ENCODE measurements around the gene HLA-A.

The HLA-A gene

DNA sequence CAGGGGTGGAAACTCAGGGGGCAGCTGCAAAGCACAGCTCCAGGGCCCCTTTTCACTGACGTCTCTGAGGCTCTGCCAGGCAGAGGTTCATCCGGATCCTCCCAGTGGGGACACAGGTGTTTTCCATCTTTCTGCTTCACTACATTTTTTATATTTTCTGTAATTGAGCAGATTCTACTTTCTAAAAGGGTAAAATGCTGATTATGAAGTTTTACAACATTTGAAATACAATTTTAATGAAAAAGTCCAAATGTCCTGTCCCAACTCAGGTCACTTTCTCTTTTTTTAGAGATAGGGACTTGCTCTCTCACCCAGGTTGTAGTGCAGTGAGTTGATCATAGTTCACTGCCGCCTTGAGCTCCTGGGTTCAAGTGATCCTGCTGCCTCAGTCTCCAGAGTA lies 41.9 kb downstream of the HLA-A start:
- H3K14ac ChIP-seq (ENCODE audit: low read length) = no peak overlapping the region
- H3K27me3 ChIP-seq (ENCODE audit: insufficient read depth, low read length) = no peaks in the 10 kb centered on the region
- peaks cover 1% of the 10 kb centered on the region for H3K9me3 ChIP-seq (ENCODE audit: insufficient read depth, low read depth, low read length)
- no peak overlapping the region for H2BK5ac ChIP-seq (ENCODE audit: low read depth, low read length, poor library complexity)
- no peak overlapping the region for H2AFZ ChIP-seq (ENCODE audit: insufficient read depth, low read length, poor library complexity)
- DNase-seq = no peak
- no peaks in the 10 kb centered on the region for H3K79me1 ChIP-seq (ENCODE audit: low read length)
- H2AK5ac ChIP-seq (ENCODE audit: low read length) = no peak overlapping the region
- WGBS (ENCODE audit: extremely low coverage, insufficient coverage, insufficient read length) = no CpG with 5 or more reads among the region's 3 CpGs
- H3K4me3 ChIP-seq (ENCODE audit: low read depth, low read length) = no peak overlapping the region
- no peak overlapping the region for H3K4me2 ChIP-seq (ENCODE audit: low read length)
- H3K4ac ChIP-seq (ENCODE audit: low read depth, low read length) = no peak overlapping the region
- H4K91ac ChIP-seq (ENCODE audit: low read depth, low read length) = no peak overlapping the region
- H2BK120ac ChIP-seq (ENCODE audit: insufficient read depth, low read length, poor library complexity) = no peak overlapping the region
- no peak overlapping the region for H3K27ac ChIP-seq (ENCODE audit: low read depth, low read length)
- no peak overlapping the region for H3K23ac ChIP-seq (ENCODE audit: low read length)
- no peaks in the 10 kb centered on the region for H3K79me2 ChIP-seq (ENCODE audit: control insufficient read depth, insufficient read depth, low read length, poor library complexity)
- no peak overlapping the region for H4K8ac ChIP-seq (ENCODE audit: low read depth, low read length)
- no peaks in the 10 kb centered on the region for H3K36me3 ChIP-seq (ENCODE audit: control insufficient read depth in 1 of 2, insufficient read depth in 2 of 2, low read length in 2 of 2)
- no peak overlapping the region for H3K18ac ChIP-seq (ENCODE audit: low read length)
- no peak overlapping the region for H3K9ac ChIP-seq (ENCODE audit: low read length)
- no peak overlapping the region for H4K12ac ChIP-seq (ENCODE audit: low read depth, low read length)
- H3K4me1 ChIP-seq (ENCODE audit: control insufficient read depth in 1 of 2, insufficient read depth in 2 of 2, low read length in 2 of 2) = no peaks in the 10 kb centered on the region
- no peak overlapping the region for H2BK12ac ChIP-seq (ENCODE audit: low read length)

DNA sequence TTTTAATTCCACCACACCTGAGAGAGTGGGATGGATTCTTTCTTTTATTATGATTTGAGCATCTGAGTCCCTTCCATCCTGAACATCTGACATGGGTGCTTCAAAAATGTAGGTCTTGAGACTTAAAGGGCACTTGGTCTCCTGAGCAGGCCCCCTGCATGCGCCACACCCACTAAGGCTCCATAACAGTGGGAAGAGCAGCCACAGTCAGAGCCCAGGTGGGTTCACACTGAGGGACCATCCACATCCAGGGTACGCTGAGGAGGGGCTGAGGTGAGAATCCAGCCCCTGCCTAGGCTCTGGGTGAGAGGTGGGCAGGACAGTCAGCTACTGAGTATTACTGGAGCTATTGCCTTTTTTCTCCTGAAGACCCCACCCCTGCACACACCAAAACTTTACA lies 42.7 kb downstream of the HLA-A start:
- no peaks in the 10 kb centered on the region for H3K36me3 ChIP-seq (ENCODE audit: control insufficient read depth in 1 of 2, insufficient read depth in 2 of 2, low read length in 2 of 2)
- H3K9ac ChIP-seq (ENCODE audit: low read length) = no peak overlapping the region
- H3K14ac ChIP-seq (ENCODE audit: low read length) = no peak overlapping the region
- no peak overlapping the region for H2BK120ac ChIP-seq (ENCODE audit: insufficient read depth, low read length, poor library complexity)
- no peak overlapping the region for H3K4me3 ChIP-seq (ENCODE audit: low read depth, low read length)
- H2BK5ac ChIP-seq (ENCODE audit: low read depth, low read length, poor library complexity) = no peak overlapping the region
- H3K79me1 ChIP-seq (ENCODE audit: low read length) = no peaks in the 10 kb centered on the region
- no peaks in the 10 kb centered on the region for H3K4me1 ChIP-seq (ENCODE audit: control insufficient read depth in 1 of 2, insufficient read depth in 2 of 2, low read length in 2 of 2)
- no peak overlapping the region for H3K4me2 ChIP-seq (ENCODE audit: low read length)
- no peak for DNase-seq
- H4K8ac ChIP-seq (ENCODE audit: low read depth, low read length) = no peak overlapping the region
- WGBS (ENCODE audit: extremely low coverage, insufficient coverage, insufficient read length) = no CpG with 5 or more reads among the region's 2 CpGs
- H3K9me3 ChIP-seq (ENCODE audit: insufficient read depth, low read depth, low read length) = peaks cover 1% of the 10 kb centered on the region
- no peak overlapping the region for H4K91ac ChIP-seq (ENCODE audit: low read depth, low read length)
- H3K79me2 ChIP-seq (ENCODE audit: control insufficient read depth, insufficient read depth, low read length, poor library complexity) = no peaks in the 10 kb centered on the region
- H2AFZ ChIP-seq (ENCODE audit: insufficient read depth, low read length, poor library complexity) = no peak overlapping the region
- no peak overlapping the region for H3K4ac ChIP-seq (ENCODE audit: low read depth, low read length)
- no peak overlapping the region for H3K18ac ChIP-seq (ENCODE audit: low read length)
- H2AK5ac ChIP-seq (ENCODE audit: low read length) = no peak overlapping the region
- no peak overlapping the region for H2BK12ac ChIP-seq (ENCODE audit: low read length)
- no peak overlapping the region for H3K27ac ChIP-seq (ENCODE audit: low read depth, low read length)
- H4K12ac ChIP-seq (ENCODE audit: low read depth, low read length) = no peak overlapping the region
- H3K27me3 ChIP-seq (ENCODE audit: insufficient read depth, low read length) = no peaks in the 10 kb centered on the region
- no peak overlapping the region for H3K23ac ChIP-seq (ENCODE audit: low read length)

DNA sequence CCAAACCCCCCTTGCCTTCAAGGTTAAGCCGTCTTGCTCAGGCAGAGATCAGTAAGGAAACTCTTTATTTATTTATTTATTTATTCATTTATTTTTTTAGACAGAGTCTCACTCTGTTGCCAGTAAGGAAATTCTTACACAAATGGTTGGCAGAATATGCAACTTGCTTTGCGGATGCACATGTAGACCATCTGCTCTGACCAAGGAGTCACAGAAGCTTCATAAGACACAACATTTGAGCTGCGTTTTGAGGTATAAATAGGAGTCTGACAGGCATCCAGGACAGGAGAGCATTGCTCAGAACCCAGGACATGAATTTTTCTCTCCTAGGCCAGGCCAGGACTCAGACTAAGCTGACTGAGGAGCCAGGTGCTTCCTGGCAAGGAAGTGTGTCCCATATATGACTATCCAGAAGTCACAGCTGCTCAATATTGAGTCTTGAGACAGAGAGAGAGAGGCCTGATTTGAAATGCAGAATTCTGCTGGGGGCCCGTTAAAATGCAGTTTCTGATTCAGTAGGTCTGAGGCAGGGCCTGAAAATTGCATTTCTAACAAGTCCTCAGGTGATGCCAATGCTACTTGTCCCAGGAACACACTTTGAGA lies 43.9 kb downstream of the HLA-A start:
- Histone ChIP-seq H2BK120ac (ENCODE audit: insufficient read depth, low read length, poor library complexity) (no peak overlapping the region), H3K4ac (ENCODE audit: low read depth, low read length) (no peak overlapping the region), H3K4me2 (ENCODE audit: low read length) (no peak overlapping the region), H3K79me1 (ENCODE audit: low read length) (no peaks in the 10 kb centered on the region), H3K27me3 (ENCODE audit: insufficient read depth, low read length) (no peaks in the 10 kb centered on the region), H3K9ac (ENCODE audit: low read length) (no peak overlapping the region), H4K91ac (ENCODE audit: low read depth, low read length) (no peak overlapping the region), H3K4me3 (ENCODE audit: low read depth, low read length) (no peak overlapping the region), H2AFZ (ENCODE audit: insufficient read depth, low read length, poor library complexity) (no peak overlapping the region), H3K79me2 (ENCODE audit: control insufficient read depth, insufficient read depth, low read length, poor library complexity) (no peaks in the 10 kb centered on the region), H3K23ac (ENCODE audit: low read length) (no peak overlapping the region), H3K18ac (ENCODE audit: low read length) (no peak overlapping the region), H3K4me1 (ENCODE audit: control insufficient read depth in 1 of 2, insufficient read depth in 2 of 2, low read length in 2 of 2) (no peaks in the 10 kb centered on the region), H2BK12ac (ENCODE audit: low read length) (no peak overlapping the region), H2BK5ac (ENCODE audit: low read depth, low read length, poor library complexity) (no peak overlapping the region), H3K36me3 (ENCODE audit: control insufficient read depth in 1 of 2, insufficient read depth in 2 of 2, low read length in 2 of 2) (no peaks in the 10 kb centered on the region), H3K14ac (ENCODE audit: low read length) (no peak overlapping the region), H3K27ac (ENCODE audit: low read depth, low read length) (no peak overlapping the region), H4K8ac (ENCODE audit: low read depth, low read length) (no peak overlapping the region), H3K9me3 (ENCODE audit: insufficient read depth, low read depth, low read length) (peaks cover under 1% of the 10 kb centered on the region), H2AK5ac (ENCODE audit: low read length) (no peak overlapping the region), H4K12ac (ENCODE audit: low read depth, low read length) (no peak overlapping the region)
- no CpG with 5 or more reads among the region's 4 CpGs for WGBS (ENCODE audit: extremely low coverage, insufficient coverage, insufficient read length)
- no peak for DNase-seq

DNA sequence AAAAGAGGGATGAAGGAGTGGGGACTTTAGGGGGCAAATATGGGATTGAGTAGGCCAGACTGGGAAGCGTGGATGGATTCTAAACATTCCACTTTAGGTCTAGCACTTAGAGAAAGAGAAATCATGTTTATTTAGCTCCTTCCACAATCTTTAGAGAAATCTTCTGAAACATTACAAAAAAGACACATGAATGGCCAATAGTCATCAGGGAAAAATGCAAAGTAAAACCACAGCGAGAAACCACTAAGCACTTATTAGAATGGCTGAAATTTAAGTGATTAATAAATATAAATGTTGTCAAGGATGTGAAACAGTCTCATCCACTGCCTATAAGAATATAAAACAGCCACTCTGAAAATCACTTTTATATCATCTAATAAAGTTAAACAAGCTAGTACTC lies 46.9 kb downstream of the HLA-A start:
- Histone ChIP-seq H3K79me2 (ENCODE audit: control insufficient read depth, insufficient read depth, low read length, poor library complexity) (no peaks in the 10 kb centered on the region), H3K18ac (ENCODE audit: low read length) (no peak overlapping the region), H4K8ac (ENCODE audit: low read depth, low read length) (no peak overlapping the region), H2AK5ac (ENCODE audit: low read length) (no peak overlapping the region), H2AFZ (ENCODE audit: insufficient read depth, low read length, poor library complexity) (no peak overlapping the region), H3K9me3 (ENCODE audit: insufficient read depth, low read depth, low read length) (no peaks in the 10 kb centered on the region), H3K9ac (ENCODE audit: low read length) (no peak overlapping the region), H3K27ac (ENCODE audit: low read depth, low read length) (no peak overlapping the region), H3K4me1 (ENCODE audit: control insufficient read depth in 1 of 2, insufficient read depth in 2 of 2, low read length in 2 of 2) (no peaks in the 10 kb centered on the region), H3K4me3 (ENCODE audit: low read depth, low read length) (no peak overlapping the region), H3K4ac (ENCODE audit: low read depth, low read length) (no peak overlapping the region), H2BK120ac (ENCODE audit: insufficient read depth, low read length, poor library complexity) (no peak overlapping the region), H2BK5ac (ENCODE audit: low read depth, low read length, poor library complexity) (no peak overlapping the region), H3K4me2 (ENCODE audit: low read length) (no peak overlapping the region), H3K23ac (ENCODE audit: low read length) (no peak overlapping the region), H3K36me3 (ENCODE audit: control insufficient read depth in 1 of 2, insufficient read depth in 2 of 2, low read length in 2 of 2) (no peaks in the 10 kb centered on the region), H4K12ac (ENCODE audit: low read depth, low read length) (no peak overlapping the region), H2BK12ac (ENCODE audit: low read length) (no peak overlapping the region), H3K14ac (ENCODE audit: low read length) (no peak overlapping the region), H4K91ac (ENCODE audit: low read depth, low read length) (no peak overlapping the region), H3K79me1 (ENCODE audit: low read length) (no peaks in the 10 kb centered on the region), H3K27me3 (ENCODE audit: insufficient read depth, low read length) (no peaks in the 10 kb centered on the region)
- no CpG with 5 or more reads among the region's 2 CpGs for WGBS (ENCODE audit: extremely low coverage, insufficient coverage, insufficient read length)
- DNase-seq = no peak

Data from trophoblast cell (in vitro differentiated cells and primary cell).